HEK293 (cell line): Measurements from ENCODE around the gene NCR1.

Experiments
- ZNF10 ChIP-seq: fragments of 450-650 bp; formaldehyde crosslinking; IDR thresholded peaks from 2 replicates; pipeline ENCODE4 v1.5.1; 2017; ENCODE audit warnings: missing biosample characterization, missing genetic modification characterization
- ZNF16 ChIP-seq: fragments of 450-650 bp; formaldehyde crosslinking; IDR thresholded peaks from 2 replicates; pipeline ENCODE4 v1.5.1; 2016; ENCODE audit warnings: low read depth, missing biosample characterization, missing genetic modification characterization
- ZNF354C ChIP-seq: fragments of 450-650 bp; formaldehyde crosslinking; IDR thresholded peaks from 2 replicates; pipeline ENCODE4 v1.5.1; 2016; ENCODE audit warnings: missing biosample characterization, missing genetic modification characterization, low read depth, borderline replicate concordance
- ZNF530 ChIP-seq: fragments of 450-650 bp; formaldehyde crosslinking; IDR thresholded peaks from 2 replicates; pipeline ENCODE4 v1.5.1; 2016; ENCODE audit warnings: low read depth, missing biosample characterization, missing genetic modification characterization
- TF ChIP-seq, protein P1 (sequence below): fragments of 450-650 bp; formaldehyde crosslinking; IDR thresholded peaks from 2 replicates; pipeline ENCODE4 v1.5.1; 2016; ENCODE audit warnings: missing biosample characterization, missing genetic modification characterization
- TF ChIP-seq, protein P2 (sequence below): fragments of 450-650 bp; formaldehyde crosslinking; IDR thresholded peaks from 2 replicates; pipeline ENCODE4 v1.5.1; 2016; ENCODE audit warnings: missing biosample characterization, missing genetic modification characterization
- TF ChIP-seq, protein P3 (sequence below): fragments of 450-650 bp; formaldehyde crosslinking; IDR thresholded peaks from 2 replicates; pipeline ENCODE4 v1.5.1; 2016; ENCODE audit warnings: missing biosample characterization, missing genetic modification characterization
- TF ChIP-seq, protein P4 (sequence below): fragments of 450-650 bp; formaldehyde crosslinking; IDR thresholded peaks from 2 replicates; pipeline ENCODE4 v1.5.1; 2016; ENCODE audit warnings: missing biosample characterization, missing genetic modification characterization, low read depth
- TF ChIP-seq, protein P5 (sequence below): sonication (generic); formaldehyde crosslinking; IDR thresholded peaks from 2 replicates; pipeline ENCODE4 v1.8.1; 2022; ENCODE audit warnings: mild to moderate bottlenecking, moderate library complexity, missing genetic modification reagents
- TF ChIP-seq, protein P6 (sequence below): fragments of 450-650 bp; formaldehyde crosslinking; IDR thresholded peaks from 2 replicates; pipeline ENCODE4 v1.5.1; 2017; ENCODE audit warnings: missing biosample characterization, missing genetic modification characterization
- TF ChIP-seq, protein P7 (sequence below): fragments of 450-650 bp; formaldehyde crosslinking; optimal IDR thresholded peaks from 2 replicates; pipeline ENCODE3; 2016; ENCODE audit warnings: missing biosample characterization, mild to moderate bottlenecking, missing genetic modification characterization

DNA sequence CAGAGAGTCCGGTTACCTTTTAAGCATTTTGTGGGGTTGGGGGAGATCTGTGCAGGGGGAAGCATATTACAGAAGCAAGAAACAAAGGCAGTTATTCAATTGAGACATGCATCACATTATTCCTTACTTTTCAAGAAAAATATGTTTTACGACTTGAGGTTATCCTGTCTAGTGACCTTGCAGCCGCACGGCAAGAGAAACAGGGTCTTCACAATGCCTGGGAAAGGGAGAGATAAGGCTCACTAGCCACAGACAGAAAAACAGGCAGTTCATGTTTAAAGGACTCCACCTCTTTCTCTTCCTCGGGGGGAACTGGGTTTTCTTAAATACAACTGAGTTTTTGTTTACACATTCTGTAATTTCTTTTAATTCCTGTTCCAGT is 536 bp upstream of the NCR1 start:
- TF ChIP-seq, protein P1, sequence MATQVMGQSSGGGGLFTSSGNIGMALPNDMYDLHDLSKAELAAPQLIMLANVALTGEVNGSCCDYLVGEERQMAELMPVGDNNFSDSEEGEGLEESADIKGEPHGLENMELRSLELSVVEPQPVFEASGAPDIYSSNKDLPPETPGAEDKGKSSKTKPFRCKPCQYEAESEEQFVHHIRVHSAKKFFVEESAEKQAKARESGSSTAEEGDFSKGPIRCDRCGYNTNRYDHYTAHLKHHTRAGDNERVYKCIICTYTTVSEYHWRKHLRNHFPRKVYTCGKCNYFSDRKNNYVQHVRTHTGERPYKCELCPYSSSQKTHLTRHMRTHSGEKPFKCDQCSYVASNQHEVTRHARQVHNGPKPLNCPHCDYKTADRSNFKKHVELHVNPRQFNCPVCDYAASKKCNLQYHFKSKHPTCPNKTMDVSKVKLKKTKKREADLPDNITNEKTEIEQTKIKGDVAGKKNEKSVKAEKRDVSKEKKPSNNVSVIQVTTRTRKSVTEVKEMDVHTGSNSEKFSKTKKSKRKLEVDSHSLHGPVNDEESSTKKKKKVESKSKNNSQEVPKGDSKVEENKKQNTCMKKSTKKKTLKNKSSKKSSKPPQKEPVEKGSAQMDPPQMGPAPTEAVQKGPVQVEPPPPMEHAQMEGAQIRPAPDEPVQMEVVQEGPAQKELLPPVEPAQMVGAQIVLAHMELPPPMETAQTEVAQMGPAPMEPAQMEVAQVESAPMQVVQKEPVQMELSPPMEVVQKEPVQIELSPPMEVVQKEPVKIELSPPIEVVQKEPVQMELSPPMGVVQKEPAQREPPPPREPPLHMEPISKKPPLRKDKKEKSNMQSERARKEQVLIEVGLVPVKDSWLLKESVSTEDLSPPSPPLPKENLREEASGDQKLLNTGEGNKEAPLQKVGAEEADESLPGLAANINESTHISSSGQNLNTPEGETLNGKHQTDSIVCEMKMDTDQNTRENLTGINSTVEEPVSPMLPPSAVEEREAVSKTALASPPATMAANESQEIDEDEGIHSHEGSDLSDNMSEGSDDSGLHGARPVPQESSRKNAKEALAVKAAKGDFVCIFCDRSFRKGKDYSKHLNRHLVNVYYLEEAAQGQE: no peak
- TF ChIP-seq, protein P2, sequence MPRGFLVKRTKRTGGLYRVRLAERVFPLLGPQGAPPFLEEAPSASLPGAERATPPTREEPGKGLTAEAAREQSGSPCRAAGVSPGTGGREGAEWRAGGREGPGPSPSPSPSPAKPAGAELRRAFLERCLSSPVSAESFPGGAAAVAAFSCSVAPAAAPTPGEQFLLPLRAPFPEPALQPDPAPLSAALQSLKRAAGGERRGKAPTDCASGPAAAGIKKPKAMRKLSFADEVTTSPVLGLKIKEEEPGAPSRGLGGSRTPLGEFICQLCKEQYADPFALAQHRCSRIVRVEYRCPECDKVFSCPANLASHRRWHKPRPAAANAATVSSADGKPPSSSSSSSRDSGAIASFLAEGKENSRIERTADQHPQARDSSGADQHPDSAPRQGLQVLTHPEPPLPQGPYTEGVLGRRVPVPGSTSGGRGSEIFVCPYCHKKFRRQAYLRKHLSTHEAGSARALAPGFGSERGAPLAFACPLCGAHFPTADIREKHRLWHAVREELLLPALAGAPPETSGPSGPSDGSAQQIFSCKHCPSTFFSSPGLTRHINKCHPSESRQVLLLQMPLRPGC (tag by site-specific recombination): no peak
- TF ChIP-seq ZNF16 (tag by site-specific recombination) (no peak), ZNF10 (tag by site-specific recombination) (no peak), ZNF354C (tag by site-specific recombination) (no peak), ZNF530 (no peak)
- TF ChIP-seq, protein P3, sequence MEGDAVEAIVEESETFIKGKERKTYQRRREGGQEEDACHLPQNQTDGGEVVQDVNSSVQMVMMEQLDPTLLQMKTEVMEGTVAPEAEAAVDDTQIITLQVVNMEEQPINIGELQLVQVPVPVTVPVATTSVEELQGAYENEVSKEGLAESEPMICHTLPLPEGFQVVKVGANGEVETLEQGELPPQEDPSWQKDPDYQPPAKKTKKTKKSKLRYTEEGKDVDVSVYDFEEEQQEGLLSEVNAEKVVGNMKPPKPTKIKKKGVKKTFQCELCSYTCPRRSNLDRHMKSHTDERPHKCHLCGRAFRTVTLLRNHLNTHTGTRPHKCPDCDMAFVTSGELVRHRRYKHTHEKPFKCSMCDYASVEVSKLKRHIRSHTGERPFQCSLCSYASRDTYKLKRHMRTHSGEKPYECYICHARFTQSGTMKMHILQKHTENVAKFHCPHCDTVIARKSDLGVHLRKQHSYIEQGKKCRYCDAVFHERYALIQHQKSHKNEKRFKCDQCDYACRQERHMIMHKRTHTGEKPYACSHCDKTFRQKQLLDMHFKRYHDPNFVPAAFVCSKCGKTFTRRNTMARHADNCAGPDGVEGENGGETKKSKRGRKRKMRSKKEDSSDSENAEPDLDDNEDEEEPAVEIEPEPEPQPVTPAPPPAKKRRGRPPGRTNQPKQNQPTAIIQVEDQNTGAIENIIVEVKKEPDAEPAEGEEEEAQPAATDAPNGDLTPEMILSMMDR: no peak
- TF ChIP-seq, protein P4, sequence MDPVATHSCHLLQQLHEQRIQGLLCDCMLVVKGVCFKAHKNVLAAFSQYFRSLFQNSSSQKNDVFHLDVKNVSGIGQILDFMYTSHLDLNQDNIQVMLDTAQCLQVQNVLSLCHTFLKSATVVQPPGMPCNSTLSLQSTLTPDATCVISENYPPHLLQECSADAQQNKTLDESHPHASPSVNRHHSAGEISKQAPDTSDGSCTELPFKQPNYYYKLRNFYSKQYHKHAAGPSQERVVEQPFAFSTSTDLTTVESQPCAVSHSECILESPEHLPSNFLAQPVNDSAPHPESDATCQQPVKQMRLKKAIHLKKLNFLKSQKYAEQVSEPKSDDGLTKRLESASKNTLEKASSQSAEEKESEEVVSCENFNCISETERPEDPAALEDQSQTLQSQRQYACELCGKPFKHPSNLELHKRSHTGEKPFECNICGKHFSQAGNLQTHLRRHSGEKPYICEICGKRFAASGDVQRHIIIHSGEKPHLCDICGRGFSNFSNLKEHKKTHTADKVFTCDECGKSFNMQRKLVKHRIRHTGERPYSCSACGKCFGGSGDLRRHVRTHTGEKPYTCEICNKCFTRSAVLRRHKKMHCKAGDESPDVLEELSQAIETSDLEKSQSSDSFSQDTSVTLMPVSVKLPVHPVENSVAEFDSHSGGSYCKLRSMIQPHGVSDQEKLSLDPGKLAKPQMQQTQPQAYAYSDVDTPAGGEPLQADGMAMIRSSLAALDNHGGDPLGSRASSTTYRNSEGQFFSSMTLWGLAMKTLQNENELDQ: no peak
- TF ChIP-seq, protein P5, sequence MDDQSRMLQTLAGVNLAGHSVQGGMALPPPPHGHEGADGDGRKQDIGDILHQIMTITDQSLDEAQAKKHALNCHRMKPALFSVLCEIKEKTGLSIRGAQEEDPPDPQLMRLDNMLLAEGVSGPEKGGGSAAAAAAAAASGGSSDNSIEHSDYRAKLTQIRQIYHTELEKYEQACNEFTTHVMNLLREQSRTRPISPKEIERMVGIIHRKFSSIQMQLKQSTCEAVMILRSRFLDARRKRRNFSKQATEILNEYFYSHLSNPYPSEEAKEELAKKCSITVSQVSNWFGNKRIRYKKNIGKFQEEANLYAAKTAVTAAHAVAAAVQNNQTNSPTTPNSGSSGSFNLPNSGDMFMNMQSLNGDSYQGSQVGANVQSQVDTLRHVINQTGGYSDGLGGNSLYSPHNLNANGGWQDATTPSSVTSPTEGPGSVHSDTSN: no peak
- TF ChIP-seq, protein P6, sequence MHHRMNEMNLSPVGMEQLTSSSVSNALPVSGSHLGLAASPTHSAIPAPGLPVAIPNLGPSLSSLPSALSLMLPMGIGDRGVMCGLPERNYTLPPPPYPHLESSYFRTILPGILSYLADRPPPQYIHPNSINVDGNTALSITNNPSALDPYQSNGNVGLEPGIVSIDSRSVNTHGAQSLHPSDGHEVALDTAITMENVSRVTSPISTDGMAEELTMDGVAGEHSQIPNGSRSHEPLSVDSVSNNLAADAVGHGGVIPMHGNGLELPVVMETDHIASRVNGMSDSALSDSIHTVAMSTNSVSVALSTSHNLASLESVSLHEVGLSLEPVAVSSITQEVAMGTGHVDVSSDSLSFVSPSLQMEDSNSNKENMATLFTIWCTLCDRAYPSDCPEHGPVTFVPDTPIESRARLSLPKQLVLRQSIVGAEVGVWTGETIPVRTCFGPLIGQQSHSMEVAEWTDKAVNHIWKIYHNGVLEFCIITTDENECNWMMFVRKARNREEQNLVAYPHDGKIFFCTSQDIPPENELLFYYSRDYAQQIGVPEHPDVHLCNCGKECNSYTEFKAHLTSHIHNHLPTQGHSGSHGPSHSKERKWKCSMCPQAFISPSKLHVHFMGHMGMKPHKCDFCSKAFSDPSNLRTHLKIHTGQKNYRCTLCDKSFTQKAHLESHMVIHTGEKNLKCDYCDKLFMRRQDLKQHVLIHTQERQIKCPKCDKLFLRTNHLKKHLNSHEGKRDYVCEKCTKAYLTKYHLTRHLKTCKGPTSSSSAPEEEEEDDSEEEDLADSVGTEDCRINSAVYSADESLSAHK (tag by site-specific recombination): no peak
- TF ChIP-seq, protein P7, sequence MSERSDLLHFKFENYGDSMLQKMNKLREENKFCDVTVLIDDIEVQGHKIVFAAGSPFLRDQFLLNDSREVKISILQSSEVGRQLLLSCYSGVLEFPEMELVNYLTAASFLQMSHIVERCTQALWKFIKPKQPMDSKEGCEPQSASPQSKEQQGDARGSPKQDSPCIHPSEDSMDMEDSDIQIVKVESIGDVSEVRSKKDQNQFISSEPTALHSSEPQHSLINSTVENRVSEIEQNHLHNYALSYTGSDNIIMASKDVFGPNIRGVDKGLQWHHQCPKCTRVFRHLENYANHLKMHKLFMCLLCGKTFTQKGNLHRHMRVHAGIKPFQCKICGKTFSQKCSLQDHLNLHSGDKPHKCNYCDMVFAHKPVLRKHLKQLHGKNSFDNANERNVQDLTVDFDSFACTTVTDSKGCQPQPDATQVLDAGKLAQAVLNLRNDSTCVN (tag by site-specific recombination): no peak
